ENCODE results near the gene CFAP43. TPM values are rescaled to one million over a fixed set of nuclear protein-coding genes. Genes with fewer than 3 reads are reported as not detected.

Gene CFAP43
- total RNA-seq, 1 donor from 2014 or later, result 0.15 TPM

DNA sequence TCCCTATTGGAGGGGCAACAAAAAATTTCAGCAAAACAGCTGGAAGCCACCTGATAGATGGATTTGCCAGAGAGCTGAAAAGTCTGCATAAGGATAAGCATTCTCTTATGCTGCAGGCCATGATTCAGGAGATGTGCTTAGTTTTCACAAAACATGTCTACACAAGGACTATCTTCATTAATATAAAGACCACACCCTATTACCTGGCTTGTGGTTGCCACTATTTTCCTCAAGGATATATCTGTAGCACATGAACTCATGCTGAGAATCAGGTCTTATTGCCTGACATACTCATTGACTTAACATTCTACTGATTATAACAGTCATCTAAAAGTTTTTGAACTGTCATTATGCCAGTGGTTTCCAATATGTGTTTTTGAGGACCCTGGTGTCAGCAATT, 139.4 kb downstream of the CFAP43 start:
- H3K9me3 Mint-ChIP-seq (ENCODE audit: low read depth), result peaks cover 11% of the 10 kb centered on the region
- no peak overlapping the region for H3K27ac Mint-ChIP-seq (ENCODE audit: unreplicated experiment)
- H3K36me3 Mint-ChIP-seq (ENCODE audit: low read depth), result peaks cover 2% of the 10 kb centered on the region
- H3K4me1 Mint-ChIP-seq (ENCODE audit: low read depth), result no peaks in the 10 kb centered on the region
- TF ChIP-seq, protein P1, sequence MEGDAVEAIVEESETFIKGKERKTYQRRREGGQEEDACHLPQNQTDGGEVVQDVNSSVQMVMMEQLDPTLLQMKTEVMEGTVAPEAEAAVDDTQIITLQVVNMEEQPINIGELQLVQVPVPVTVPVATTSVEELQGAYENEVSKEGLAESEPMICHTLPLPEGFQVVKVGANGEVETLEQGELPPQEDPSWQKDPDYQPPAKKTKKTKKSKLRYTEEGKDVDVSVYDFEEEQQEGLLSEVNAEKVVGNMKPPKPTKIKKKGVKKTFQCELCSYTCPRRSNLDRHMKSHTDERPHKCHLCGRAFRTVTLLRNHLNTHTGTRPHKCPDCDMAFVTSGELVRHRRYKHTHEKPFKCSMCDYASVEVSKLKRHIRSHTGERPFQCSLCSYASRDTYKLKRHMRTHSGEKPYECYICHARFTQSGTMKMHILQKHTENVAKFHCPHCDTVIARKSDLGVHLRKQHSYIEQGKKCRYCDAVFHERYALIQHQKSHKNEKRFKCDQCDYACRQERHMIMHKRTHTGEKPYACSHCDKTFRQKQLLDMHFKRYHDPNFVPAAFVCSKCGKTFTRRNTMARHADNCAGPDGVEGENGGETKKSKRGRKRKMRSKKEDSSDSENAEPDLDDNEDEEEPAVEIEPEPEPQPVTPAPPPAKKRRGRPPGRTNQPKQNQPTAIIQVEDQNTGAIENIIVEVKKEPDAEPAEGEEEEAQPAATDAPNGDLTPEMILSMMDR (IDR thresholded peaks at IDR 0.05), result no peak
- H3K27me3 Mint-ChIP-seq (ENCODE audit: low read depth), result no peaks in the 10 kb centered on the region
- DNase-seq (ENCODE audit: low spot score), result no peak
- no peak overlapping the region for H3K4me3 Mint-ChIP-seq (ENCODE audit: unreplicated experiment)

GRCh38 chr10:104090611-104091010, 141.6 kb downstream of the CFAP43 start:
- H3K27me3 Mint-ChIP-seq (ENCODE audit: low read depth), result no peaks in the 10 kb centered on the region
- no peak overlapping the region for H3K4me3 Mint-ChIP-seq (ENCODE audit: unreplicated experiment)
- no peak for DNase-seq (ENCODE audit: low spot score)
- no peaks in the 10 kb centered on the region for H3K4me1 Mint-ChIP-seq (ENCODE audit: low read depth)
- peaks cover 5% of the 10 kb centered on the region for H3K9me3 Mint-ChIP-seq (ENCODE audit: low read depth)
- no peak overlapping the region for H3K27ac Mint-ChIP-seq (ENCODE audit: unreplicated experiment)
- H3K36me3 Mint-ChIP-seq (ENCODE audit: low read depth), result peaks cover 2% of the 10 kb centered on the region
- TF ChIP-seq, protein P1 (IDR thresholded peaks at IDR 0.05), result no peak

- no peaks in the 10 kb centered on the region for H3K4me1 Mint-ChIP-seq (ENCODE audit: low read depth)
- peaks cover 2% of the 10 kb centered on the region for H3K36me3 Mint-ChIP-seq (ENCODE audit: low read depth)
- no peaks in the 10 kb centered on the region for H3K27me3 Mint-ChIP-seq (ENCODE audit: low read depth)
- H3K4me3 Mint-ChIP-seq (ENCODE audit: unreplicated experiment), result no peak overlapping the region
- no peak overlapping the region for H3K27ac Mint-ChIP-seq (ENCODE audit: unreplicated experiment)
- H3K9me3 Mint-ChIP-seq (ENCODE audit: low read depth), result peaks cover 5% of the 10 kb centered on the region
- no peak for DNase-seq (ENCODE audit: low spot score)
- TF ChIP-seq, protein P1 (IDR thresholded peaks at IDR 0.05), result no peak
These were observed 142.5 kb downstream of the CFAP43 start for GRCh38 chr10:104089621-104090020.

DNA sequence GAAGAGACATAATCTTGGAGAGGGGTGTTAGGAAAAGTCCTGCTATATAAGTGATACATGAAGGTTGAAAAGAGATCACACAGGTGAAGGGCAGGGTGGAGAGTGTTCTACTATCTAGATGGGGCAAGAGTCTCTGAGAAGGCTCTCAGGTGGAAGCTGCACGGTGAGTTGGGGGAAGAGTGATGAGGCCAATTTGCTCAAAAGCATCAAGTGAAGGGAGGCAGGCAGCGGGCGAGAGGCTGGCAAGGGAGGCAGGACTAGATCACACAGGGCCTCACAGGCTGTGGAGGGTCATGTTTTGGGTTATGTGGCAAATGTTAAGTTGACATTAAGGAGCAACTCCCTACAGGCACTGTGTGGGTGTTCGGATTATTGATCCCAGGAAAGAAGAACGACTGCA, 143.9 kb downstream of the CFAP43 start:
- no peaks in the 10 kb centered on the region for H3K36me3 Mint-ChIP-seq (ENCODE audit: low read depth)
- H3K4me3 Mint-ChIP-seq (ENCODE audit: unreplicated experiment), result no peak overlapping the region
- TF ChIP-seq, protein P1 (IDR thresholded peaks at IDR 0.05), result no peak
- no peaks in the 10 kb centered on the region for H3K9me3 Mint-ChIP-seq (ENCODE audit: low read depth)
- no peaks in the 10 kb centered on the region for H3K4me1 Mint-ChIP-seq (ENCODE audit: low read depth)
- H3K27me3 Mint-ChIP-seq (ENCODE audit: low read depth), result no peaks in the 10 kb centered on the region
- no peak for DNase-seq (ENCODE audit: low spot score)
- H3K27ac Mint-ChIP-seq (ENCODE audit: unreplicated experiment), result no peak overlapping the region

DNA sequence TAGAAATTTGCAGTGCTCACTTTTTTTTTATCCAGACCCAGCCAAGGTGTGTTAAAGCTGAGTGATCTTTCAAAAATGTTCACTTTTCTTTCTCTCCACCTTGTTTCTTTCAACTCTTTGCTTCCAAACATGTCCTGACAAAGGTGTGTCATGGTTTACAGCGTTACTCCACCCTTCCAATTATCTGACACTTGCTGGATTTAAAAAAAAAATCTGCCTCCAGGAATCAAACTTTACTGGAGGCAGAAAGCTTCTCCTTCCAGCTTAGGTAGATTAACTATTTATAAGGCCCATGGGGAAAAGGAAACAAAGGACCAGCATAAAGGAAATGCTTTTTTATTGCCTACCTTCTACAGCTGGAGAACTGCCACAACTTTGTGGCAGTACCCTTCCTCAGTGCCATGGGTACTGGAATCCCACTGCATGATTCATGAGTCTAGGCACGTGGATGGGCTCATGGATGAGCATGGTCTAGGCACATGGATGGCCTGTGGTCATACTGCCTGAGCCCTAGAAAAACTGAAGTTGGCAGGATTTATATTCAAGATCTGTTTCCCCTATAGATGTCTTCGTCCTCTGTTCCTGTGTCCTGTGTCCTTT, 146.3 kb downstream of the CFAP43 start, which contains the start of gene COL17A1:
Gene COL17A1, minus strand, starts transcription at position 80 of the 600 bp plus-strand sequence. CDS start 5,207 bp downstream, outside the sequence.
- Mint-ChIP-seq H3K4me3 (ENCODE audit: unreplicated experiment) (no peak within 1 kb of the TSS), H3K27me3 (ENCODE audit: low read depth) (no peaks in the 10 kb centered on the region), H3K4me1 (ENCODE audit: low read depth) (no peaks in the 10 kb centered on the region), H3K36me3 (ENCODE audit: low read depth) (no peaks in the 10 kb centered on the region), H3K27ac (ENCODE audit: unreplicated experiment) (no peak within 1 kb of the TSS), H3K9me3 (ENCODE audit: low read depth) (no peaks in the 10 kb centered on the region)
- TF ChIP-seq, protein P1 (IDR thresholded peaks at IDR 0.05), result no peak
- no peak for DNase-seq (ENCODE audit: low spot score)

Data from chondrocyte (in vitro differentiated cells).